ENCODE measurements around the gene C19orf38. TPM values are rescaled to one million over a fixed set of nuclear protein-coding genes. Genes with fewer than 3 reads are reported as not detected.

The C19orf38 gene
- total RNA-seq, 1 donor from 2014 or later: not detected

DNA sequence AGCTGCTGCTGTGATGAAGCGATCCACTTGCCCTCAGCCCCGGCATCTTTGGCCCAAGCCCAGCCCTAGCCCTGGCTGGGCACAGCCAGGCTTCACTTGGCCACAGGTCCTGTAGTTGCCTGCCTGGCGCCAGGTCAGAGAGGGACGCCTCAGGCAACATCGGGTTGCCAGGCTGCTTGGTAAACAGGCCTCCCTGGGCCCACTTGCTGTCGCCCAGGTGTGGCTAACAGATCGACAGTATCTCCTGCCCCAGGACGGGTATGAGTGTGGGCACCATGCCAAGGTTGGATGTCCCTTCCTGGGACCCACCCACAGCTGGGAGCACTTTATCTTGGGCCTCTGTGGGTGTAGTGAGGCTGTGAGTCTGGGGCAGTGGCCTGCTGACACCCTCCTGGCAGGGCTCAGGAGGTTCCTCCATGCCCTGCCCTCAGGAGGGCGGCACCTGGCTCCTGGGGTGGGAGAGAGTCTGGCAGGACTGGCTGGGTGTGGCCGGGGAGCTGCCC is 51.0 kb downstream of the C19orf38 start:
- DNase-seq (ENCODE audit: low spot score in 2 of 2): no peak
- intact Hi-C loops (cut with DNase I): no loop called here
- no peak overlapping the region for H3K4me3 ChIP-seq
- TF ChIP-seq, protein P1, sequence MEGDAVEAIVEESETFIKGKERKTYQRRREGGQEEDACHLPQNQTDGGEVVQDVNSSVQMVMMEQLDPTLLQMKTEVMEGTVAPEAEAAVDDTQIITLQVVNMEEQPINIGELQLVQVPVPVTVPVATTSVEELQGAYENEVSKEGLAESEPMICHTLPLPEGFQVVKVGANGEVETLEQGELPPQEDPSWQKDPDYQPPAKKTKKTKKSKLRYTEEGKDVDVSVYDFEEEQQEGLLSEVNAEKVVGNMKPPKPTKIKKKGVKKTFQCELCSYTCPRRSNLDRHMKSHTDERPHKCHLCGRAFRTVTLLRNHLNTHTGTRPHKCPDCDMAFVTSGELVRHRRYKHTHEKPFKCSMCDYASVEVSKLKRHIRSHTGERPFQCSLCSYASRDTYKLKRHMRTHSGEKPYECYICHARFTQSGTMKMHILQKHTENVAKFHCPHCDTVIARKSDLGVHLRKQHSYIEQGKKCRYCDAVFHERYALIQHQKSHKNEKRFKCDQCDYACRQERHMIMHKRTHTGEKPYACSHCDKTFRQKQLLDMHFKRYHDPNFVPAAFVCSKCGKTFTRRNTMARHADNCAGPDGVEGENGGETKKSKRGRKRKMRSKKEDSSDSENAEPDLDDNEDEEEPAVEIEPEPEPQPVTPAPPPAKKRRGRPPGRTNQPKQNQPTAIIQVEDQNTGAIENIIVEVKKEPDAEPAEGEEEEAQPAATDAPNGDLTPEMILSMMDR (IDR thresholded peaks at IDR 0.05): no peak
- peaks cover 0 to 12% of the 10 kb centered on the region in 2 donors for H3K4me1 ChIP-seq
- H3K9me3 ChIP-seq: no peaks in the 10 kb centered on the region
- H3K27me3 ChIP-seq: no peaks in the 10 kb centered on the region
- peak overlapping the region in 1 of 2 donors; percentile 34 for H3K27ac ChIP-seq
- no peaks in the 10 kb centered on the region for H3K36me3 ChIP-seq

DNA sequence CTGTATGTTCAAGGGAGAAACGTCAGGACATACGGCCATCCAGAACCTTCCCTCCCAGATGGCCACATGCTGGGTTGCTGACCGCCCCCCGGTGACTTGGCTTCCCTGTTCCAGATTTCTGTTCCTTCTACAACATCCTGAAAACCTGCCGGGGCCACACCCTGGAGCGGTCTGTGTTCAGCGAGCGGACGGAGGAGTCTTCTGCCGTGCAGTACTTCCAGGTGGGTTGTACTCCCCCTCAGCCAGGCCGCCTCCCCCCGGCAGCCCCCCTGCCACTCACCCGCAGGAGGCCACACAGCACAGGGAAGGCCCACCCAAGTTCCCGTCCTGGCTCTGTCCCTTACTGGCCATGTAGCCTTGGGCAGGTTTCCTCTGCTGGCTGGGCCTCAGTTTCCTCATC is 59.7 kb downstream of the C19orf38 start:
- H3K27ac ChIP-seq: no peak overlapping the region
- intact Hi-C loops (cut with DNase I): no loop called here
- TF ChIP-seq, protein P1 (IDR thresholded peaks at IDR 0.05): no peak
- peaks cover 51 to 53% of the 10 kb centered on the region in 2 donors for H3K36me3 ChIP-seq
- no peak for DNase-seq (ENCODE audit: low spot score in 2 of 2)
- no peak overlapping the region for H3K4me3 ChIP-seq
- H3K27me3 ChIP-seq: no peaks in the 10 kb centered on the region
- H3K9me3 ChIP-seq: no peaks in the 10 kb centered on the region
- H3K4me1 ChIP-seq: no peaks in the 10 kb centered on the region

DNA sequence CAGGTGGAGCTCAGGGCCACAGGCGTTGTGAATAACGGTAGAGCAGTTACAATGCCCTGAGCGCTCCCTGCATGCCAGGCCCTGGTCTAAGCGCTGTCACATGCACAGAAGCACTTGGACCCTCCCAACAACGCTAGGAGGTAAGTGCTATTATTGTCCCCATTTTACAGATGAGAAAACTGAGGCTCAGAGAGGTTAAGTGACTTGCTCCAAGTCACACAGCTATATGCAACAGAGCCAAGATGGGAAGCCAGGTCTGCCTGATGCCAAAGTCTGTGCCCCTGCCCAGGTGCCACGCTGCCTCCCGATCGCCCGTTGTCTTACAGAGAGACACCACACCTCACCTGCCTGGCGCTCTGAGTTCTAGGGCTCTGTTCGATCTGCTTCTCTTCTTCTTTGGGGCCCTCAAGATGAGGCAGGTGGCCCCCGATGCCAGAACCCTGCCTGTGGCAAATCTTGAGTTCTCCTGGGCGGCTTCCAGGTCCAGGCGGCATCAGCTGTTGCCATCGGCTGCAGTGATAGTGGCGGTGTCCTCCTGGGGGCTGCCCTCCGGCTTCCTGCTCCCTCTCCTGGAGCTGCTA is 60.3 kb downstream of the C19orf38 start:
- DNase-seq (ENCODE audit: low spot score in 2 of 2): no peak
- Histone ChIP-seq H3K27ac (no peak overlapping the region), H3K36me3 (peaks cover 51 to 54% of the 10 kb centered on the region in 2 donors), H3K27me3 (no peaks in the 10 kb centered on the region), H3K4me3 (no peak overlapping the region), H3K9me3 (no peaks in the 10 kb centered on the region), H3K4me1 (no peaks in the 10 kb centered on the region)
- TF ChIP-seq, protein P1 (IDR thresholded peaks at IDR 0.05): no peak
- intact Hi-C loops (cut with DNase I): no loop called here

DNA sequence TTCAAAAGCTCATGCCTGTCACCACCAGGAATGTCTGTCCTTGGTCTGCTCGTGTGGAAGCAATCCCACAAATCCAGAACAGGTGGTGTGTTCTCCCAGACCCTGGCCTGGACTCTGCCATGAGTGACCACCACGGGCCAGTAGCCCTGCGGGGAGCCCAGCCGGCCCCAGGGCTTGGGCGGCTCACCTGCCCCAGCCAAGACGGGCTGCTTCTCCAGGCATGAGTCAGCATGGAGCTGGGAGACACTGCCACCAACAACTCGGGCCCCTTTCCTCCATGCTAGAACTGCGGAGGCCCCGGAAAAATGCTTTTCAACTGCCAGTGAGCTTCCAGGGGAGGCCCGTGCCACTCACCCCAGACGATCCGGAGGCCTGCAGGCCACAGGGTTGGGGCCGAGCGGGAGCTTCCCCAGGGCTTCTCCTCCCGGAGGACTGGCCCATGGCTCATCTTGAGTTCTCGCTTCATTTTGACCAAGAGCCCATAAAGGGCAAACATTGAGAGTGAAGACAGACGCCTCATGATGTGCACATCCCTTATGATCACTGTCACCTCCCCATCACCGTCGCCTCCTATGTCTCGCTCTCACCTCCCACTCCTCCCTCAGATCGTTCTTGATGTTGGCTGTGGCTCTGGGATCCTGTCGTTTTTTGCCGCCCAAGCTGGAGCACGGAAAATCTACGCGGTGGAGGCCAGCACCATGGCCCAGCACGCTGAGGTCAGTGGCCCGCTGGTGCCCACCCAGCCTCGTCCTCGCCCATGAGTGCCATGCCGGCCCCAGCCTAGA is 63.6 kb downstream of the C19orf38 start:
- H3K27me3 ChIP-seq: no peaks in the 10 kb centered on the region
- intact Hi-C loops (cut with DNase I): no loop called here
- no peaks in the 10 kb centered on the region for H3K4me1 ChIP-seq
- H3K4me3 ChIP-seq: no peak overlapping the region
- TF ChIP-seq, protein P1 (IDR thresholded peaks at IDR 0.05): no peak
- peaks cover 77 to 87% of the 10 kb centered on the region in 2 donors for H3K36me3 ChIP-seq
- H3K27ac ChIP-seq: no peak overlapping the region
- H3K9me3 ChIP-seq: no peaks in the 10 kb centered on the region
- no peak for DNase-seq (ENCODE audit: low spot score in 2 of 2)

DNA sequence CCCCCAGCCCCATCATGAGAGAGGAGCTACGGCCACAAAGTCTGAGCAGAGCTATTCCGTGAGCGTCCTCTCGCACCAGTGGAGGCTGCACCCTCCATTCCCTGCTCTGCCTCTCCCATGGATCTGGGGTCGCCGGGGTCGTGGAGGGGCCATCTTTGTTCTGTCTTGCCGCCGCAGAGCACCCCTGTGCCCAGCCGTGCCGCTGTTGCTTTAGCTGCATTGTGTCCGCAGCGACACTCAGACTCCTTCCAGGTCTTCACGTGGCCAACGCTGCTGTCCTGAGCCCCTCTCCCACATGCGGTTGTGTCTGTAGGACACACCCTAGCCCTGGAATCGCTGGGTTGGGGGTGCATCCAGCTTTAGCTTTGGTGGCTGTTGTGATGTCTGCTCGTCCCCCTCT is 64.4 kb downstream of the C19orf38 start:
- intact Hi-C loops (cut with DNase I): no loop called here
- DNase-seq (ENCODE audit: low spot score in 2 of 2): no peak
- Histone ChIP-seq H3K27ac (no peak overlapping the region), H3K4me3 (no peak overlapping the region), H3K4me1 (no peaks in the 10 kb centered on the region), H3K27me3 (no peaks in the 10 kb centered on the region), H3K9me3 (no peaks in the 10 kb centered on the region), H3K36me3 (peaks cover 77 to 89% of the 10 kb centered on the region in 2 donors)
- TF ChIP-seq, protein P1 (IDR thresholded peaks at IDR 0.05): no peak
